ENCODE results near the gene MAGEA8.
"Not testable (repeated sequence)": the region's sequence is repeated elsewhere in the genome, so short reads cannot be mapped to it uniquely, and the experiment has no call there.

Gene MAGEA8

DNA sequence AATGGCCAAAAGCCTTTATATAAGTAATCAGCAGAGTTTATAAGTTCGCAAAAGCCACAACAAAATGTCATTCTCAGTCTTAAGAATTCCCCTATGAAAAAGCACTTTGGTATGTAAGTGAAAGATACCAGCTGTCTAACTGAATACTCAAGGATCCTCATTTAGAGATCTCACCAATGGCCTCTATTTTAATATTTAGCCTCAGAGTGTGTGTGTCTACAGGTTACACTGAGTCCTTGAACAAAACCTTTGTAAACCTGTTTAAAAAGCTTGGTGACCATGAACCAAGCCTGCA is 46.9 kb downstream of the MAGEA8 start:
- H3K9me3 ChIP-seq (replicated peaks in 1 of 11): not testable (repeated sequence)

DNA sequence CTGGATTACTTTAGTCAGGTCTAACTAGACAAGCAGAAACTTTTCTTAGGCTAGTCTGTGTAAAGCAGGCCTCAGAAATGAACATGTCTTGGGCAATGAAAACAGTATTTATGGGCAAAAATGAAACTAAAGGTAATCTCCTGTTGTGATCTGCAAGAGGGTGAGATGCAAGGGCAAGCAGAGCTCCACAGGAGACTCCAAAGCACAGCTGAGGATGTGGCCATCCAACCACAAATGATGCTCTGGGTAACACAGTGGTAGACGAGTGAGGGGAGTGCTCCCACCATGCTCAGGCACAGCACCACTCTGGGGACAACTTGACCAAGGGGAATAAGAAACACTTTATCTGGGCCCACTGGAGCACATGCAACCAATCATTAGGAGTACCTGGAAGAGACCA is 47.7 kb downstream of the MAGEA8 start:
- H4K20me1 ChIP-seq; H3K4me3 ChIP-seq; H3K9ac ChIP-seq; H3K4me2 ChIP-seq; H3K27ac ChIP-seq; H3K27me3 ChIP-seq; H3K36me3 ChIP-seq; H3K9me3 ChIP-seq (replicated peaks in 1 of 11); H3K4me1 ChIP-seq: not testable (repeated sequence)

More for the DNA sequence above, 46.9 kb downstream of the MAGEA8 start:
- not testable (repeated sequence) for H3K27me3 ChIP-seq, H3K4me3 ChIP-seq, H3K4me2 ChIP-seq, H4K20me1 ChIP-seq, H3K9ac ChIP-seq, H3K27ac ChIP-seq, H3K4me1 ChIP-seq, H3K36me3 ChIP-seq

DNA sequence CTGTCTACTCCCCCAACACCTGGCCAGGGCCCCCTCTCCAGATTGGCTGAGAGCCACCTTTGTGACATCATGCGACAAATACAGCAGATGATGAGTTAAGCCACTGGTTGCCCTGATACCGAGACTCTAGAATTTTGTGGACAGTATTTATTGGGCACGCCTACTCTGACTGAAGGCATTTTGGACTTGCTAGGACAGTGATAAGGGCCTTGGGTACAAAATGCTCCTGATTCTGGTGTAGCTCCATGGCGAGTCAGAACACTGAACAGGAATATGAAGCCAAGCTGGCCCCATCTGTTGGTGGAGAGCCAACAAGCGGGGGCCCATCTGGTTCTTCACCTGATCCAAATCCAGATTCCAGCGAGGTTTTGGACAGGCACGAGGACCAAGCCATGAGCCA is 48.4 kb downstream of the MAGEA8 start, which contains the start of gene HSFX4:
Gene HSFX4, plus strand, starts transcription at position 174 of the 400 bp plus-strand sequence. Its CDS starts 72 bp downstream, at position 246.
- not testable (repeated sequence) for H3K36me3 ChIP-seq; H3K27me3 ChIP-seq; H3K27ac ChIP-seq; H3K4me1 ChIP-seq; H3K9ac ChIP-seq; H3K9me3 ChIP-seq (replicated peaks in 1 of 11); H3K4me3 ChIP-seq; H4K20me1 ChIP-seq; H3K4me2 ChIP-seq

DNA sequence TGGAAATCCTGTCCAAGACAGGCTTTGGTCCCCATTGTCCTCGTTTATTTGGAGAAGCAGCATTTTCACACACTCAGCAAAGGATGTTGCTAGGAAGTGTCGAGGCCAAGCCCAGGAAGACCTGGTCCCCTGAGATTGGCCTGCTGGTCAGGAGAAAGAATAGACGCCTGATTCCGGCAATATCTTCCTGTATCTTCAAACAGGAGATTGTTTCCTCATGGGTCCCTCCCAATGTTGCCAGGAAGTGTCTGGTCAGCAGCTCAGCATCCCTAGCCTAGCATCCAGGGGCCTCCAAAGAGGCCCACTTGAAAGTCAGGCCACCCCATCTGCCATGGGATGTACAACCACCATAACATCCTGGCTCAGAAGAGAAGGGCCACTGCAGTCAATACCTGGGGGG is 50.4 kb downstream of the MAGEA8 start:
- not testable (repeated sequence) for H3K27ac ChIP-seq; H3K9me3 ChIP-seq (replicated peaks in 1 of 11); H3K9ac ChIP-seq; H3K4me3 ChIP-seq; H4K20me1 ChIP-seq; H3K4me2 ChIP-seq; H3K4me1 ChIP-seq; H3K27me3 ChIP-seq; H3K36me3 ChIP-seq

DNA sequence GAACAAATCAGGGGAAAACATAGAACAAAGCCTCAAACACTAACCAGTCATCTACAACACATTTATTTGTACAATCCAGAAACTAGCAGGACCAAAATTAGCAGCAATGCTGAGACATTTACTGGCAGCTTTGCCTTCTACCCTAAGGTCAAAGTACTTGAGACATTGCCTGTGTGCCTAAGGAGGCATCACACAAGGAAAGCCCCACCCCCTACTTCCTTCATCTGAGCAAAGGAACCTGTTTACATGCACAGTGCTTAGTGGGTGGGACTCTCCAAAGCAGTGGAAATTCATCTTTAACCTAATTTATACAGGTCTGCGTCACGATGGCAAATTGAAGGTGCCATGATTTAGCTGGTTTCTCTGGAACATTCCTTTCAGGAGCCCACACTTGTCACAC is 51.2 kb downstream of the MAGEA8 start:
- not testable (repeated sequence) for H3K4me1 ChIP-seq; H3K27me3 ChIP-seq; H3K4me3 ChIP-seq; H3K4me2 ChIP-seq; H3K36me3 ChIP-seq; H3K27ac ChIP-seq; H3K9me3 ChIP-seq (replicated peaks in 1 of 11); H4K20me1 ChIP-seq; H3K9ac ChIP-seq

DNA sequence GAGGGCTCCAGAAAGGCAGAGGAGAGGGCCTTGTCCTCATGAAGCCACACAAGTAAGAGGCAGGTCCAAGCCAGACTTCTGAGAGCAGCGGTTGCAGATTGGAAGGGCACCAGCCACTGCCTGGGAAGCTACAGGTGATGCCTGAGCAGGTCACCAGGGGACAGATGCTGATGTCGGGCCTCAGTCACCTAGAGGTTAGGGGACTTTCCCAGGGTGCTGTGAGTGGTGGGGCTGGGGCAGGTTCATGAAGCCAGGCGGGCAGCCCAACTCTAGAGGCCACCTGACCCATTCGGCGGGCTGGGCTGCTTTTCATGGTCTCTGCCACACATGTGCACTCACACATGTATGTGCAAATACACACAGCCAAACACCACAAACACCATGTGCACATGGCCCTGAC is 52.0 kb downstream of the MAGEA8 start:
- H3K4me1 ChIP-seq; H3K27me3 ChIP-seq; H3K27ac ChIP-seq; H3K36me3 ChIP-seq; H3K9me3 ChIP-seq (replicated peaks in 1 of 11); H3K9ac ChIP-seq; H3K4me2 ChIP-seq; H3K4me3 ChIP-seq: not testable (repeated sequence)
- peaks cover 0 to 16% (median 5%) of the 10 kb centered on the region in 11 experiments; a peak in 5 of 22 replicates for H4K20me1 ChIP-seq

DNA sequence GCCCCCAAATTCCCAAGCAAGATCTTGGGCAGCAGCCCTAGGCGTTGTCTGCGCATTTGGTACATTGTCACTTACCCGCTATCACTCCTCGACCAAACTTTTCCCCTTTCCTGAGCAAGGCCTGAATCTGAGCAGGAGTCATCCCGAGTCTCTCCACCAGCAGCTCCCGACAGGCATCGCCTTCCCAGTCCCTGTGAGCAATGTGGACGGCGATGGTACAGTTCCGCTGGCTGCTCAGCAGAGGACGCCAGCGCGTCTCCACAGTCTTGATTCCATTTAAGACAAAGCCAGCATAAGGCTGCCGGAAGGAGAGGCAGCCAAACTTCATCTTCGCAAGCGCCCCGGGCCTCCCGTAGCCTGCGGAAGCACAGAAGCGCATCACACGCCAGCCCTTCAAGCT is 52.6 kb downstream of the MAGEA8 start:
- not testable (repeated sequence) for H3K36me3 ChIP-seq, H3K4me1 ChIP-seq, H3K27ac ChIP-seq, H3K4me2 ChIP-seq, H3K9ac ChIP-seq, H3K27me3 ChIP-seq, H3K4me3 ChIP-seq
- Histone ChIP-seq H4K20me1 (peaks cover 0 to 17% (median 5%) of the 10 kb centered on the region in 11 experiments; a peak in 5 of 22 replicates), H3K9me3 (replicated peaks in 1 of 11) (peaks cover 4 to 14% (median 11%) of the 10 kb centered on the region in 11 experiments; a peak in 19 of 22 replicates)

All from BLaER1 treated with 17β-estradiol and CSF1 and Interleukin-3, amounts not matched to agents 10 nM and 100 nM (cell line).